ENCODE results near the gene TECTA.

Gene TECTA

GRCh38 chr11:121127809-121128208 lies 26.8 kb downstream of the TECTA start:
- DNase-seq (ENCODE audit: low read depth), result no peak

- DNase-seq (ENCODE audit: low read depth), result no peak
These were observed 28.6 kb downstream of the TECTA start for GRCh38 chr11:121129362-121130340.

GRCh38 chr11:121131656-121132055 lies 30.6 kb downstream of the TECTA start:
- no peak for DNase-seq (ENCODE audit: low read depth)

- no peak for DNase-seq (ENCODE audit: low read depth)
These were observed 31.4 kb downstream of the TECTA start for GRCh38 chr11:121132211-121132976.

GRCh38 chr11:121134741-121135312 lies 33.8 kb downstream of the TECTA start:
- DNase-seq (ENCODE audit: low read depth), result no peak

GRCh38 chr11:121137005-121137404 lies 36.0 kb downstream of the TECTA start:
- DNase-seq (ENCODE audit: low read depth), result no peak

GRCh38 chr11:121138259-121138658 lies 37.2 kb downstream of the TECTA start:
- no peak for DNase-seq (ENCODE audit: low read depth)

- DNase-seq (ENCODE audit: low read depth), result no peak
These were observed 39.3 kb downstream of the TECTA start for GRCh38 chr11:121140369-121140768.

GRCh38 chr11:121141066-121141465 lies 40.0 kb downstream of the TECTA start:
- no peak for DNase-seq (ENCODE audit: low read depth)

GRCh38 chr11:121143921-121144320 lies 42.9 kb downstream of the TECTA start:
- no peak for DNase-seq (ENCODE audit: low read depth)

GRCh38 chr11:121144723-121145122 lies 43.7 kb downstream of the TECTA start:
- DNase-seq (ENCODE audit: low read depth), result no peak

- DNase-seq (ENCODE audit: low read depth), result no peak
These were observed 44.8 kb downstream of the TECTA start for GRCh38 chr11:121145826-121146225.

GRCh38 chr11:121149116-121149515 lies 48.1 kb downstream of the TECTA start:
- DNase-seq (ENCODE audit: low read depth), result no peak

GRCh38 chr11:121151207-121151688 lies 50.2 kb downstream of the TECTA start:
- no peak for DNase-seq (ENCODE audit: low read depth)

GRCh38 chr11:121152764-121153163 lies 51.7 kb downstream of the TECTA start:
- DNase-seq (ENCODE audit: low read depth), result no peak

- DNase-seq (ENCODE audit: low read depth), result no peak
These were observed 52.4 kb downstream of the TECTA start for GRCh38 chr11:121153472-121153871.

GRCh38 chr11:121154486-121155314 lies 53.7 kb downstream of the TECTA start:
- no peak for DNase-seq (ENCODE audit: low read depth)

- no peak for DNase-seq (ENCODE audit: low read depth)
These were observed 56.7 kb downstream of the TECTA start for GRCh38 chr11:121157756-121158155.

GRCh38 chr11:121159741-121160140 lies 58.7 kb downstream of the TECTA start:
- DNase-seq (ENCODE audit: low read depth), result no peak

GRCh38 chr11:121161349-121161917 lies 60.4 kb downstream of the TECTA start:
- DNase-seq (ENCODE audit: low read depth), result no peak

GRCh38 chr11:121163658-121164308 lies 62.7 kb downstream of the TECTA start:
- DNase-seq (ENCODE audit: low read depth), result no peak
